GM23338 (cell line): Measurements from ENCODE around the gene TRAIP. TPM values are rescaled to one million over a fixed set of nuclear protein-coding genes. Genes with fewer than 3 reads are reported as not detected.

Experiments used
- ATAC-seq: fragments of 200-7000 bp; cut with Tn5 transposase; 3 replicates; pipeline ENCODE4 v1.9.1; 2020
- DNase-seq: peaks from one replicate; pipeline ENCODE4 v3.0.0-alpha.2; 2015; ENCODE audit warnings: low spot score
- H2AFZ ChIP-seq: fragments of 200-600 bp; sonication (generic); 2 replicates; pipeline ENCODE4 v1.8.0; 2016; ENCODE audit warnings: antibody characterized with exemption, mild to moderate bottlenecking, moderate library complexity
- H3F3A ChIP-seq: fragments of 200-600 bp; sonication (generic); replicated peaks from 2 replicates; pipeline ENCODE4 v1.8.0; 2017; ENCODE audit warnings: antibody characterized with exemption, mixed run types, low read depth
- H3K27ac ChIP-seq: fragments of 200-600 bp; sonication (generic); 2 replicates; pipeline ENCODE4 v1.6.1; 2016; ENCODE audit warnings: low read depth
- H3K27me3 ChIP-seq: fragments of 200-600 bp; sonication (generic); 2 replicates; pipeline ENCODE4 v1.8.0; 2016; ENCODE audit warnings: mild to moderate bottlenecking, mixed run types, moderate library complexity; ENCODE audit not compliant: insufficient read depth
- H3K36me3 ChIP-seq: fragments of 200-600 bp; sonication (generic); 2 replicates; pipeline ENCODE4 v1.8.0; 2016; ENCODE audit warnings: mild to moderate bottlenecking; ENCODE audit not compliant: insufficient read depth
- H3K4me1 ChIP-seq: fragments of 200-600 bp; sonication (generic); 2 replicates; pipeline ENCODE4 v1.8.0; 2016; ENCODE audit warnings: mild to moderate bottlenecking, moderate library complexity; ENCODE audit not compliant: insufficient read depth
- H3K4me2 ChIP-seq: fragments of 200-600 bp; sonication (generic); 2 replicates; pipeline ENCODE4 v1.7.1; 2017; ENCODE audit warnings: mixed run types
- H3K4me3 ChIP-seq: fragments of 200-600 bp; sonication (generic); 2 replicates; pipeline ENCODE4 v1.6.1; 2016; ENCODE audit warnings: mixed run types
- H3K79me2 ChIP-seq: fragments of 200-600 bp; sonication (generic); replicated peaks from 2 replicates; pipeline ENCODE4 v1.8.0; 2017; ENCODE audit warnings: mild to moderate bottlenecking; ENCODE audit not compliant: insufficient read depth
- H3K9me2 ChIP-seq: fragments of 200-600 bp; sonication (generic); 2 replicates; pipeline ENCODE4 v1.8.0; 2017; ENCODE audit not compliant: insufficient read depth
- H4K20me1 ChIP-seq: fragments of 200-600 bp; sonication (generic); replicated peaks from 2 replicates; pipeline ENCODE4 v1.8.0; 2017; ENCODE audit warnings: mild to moderate bottlenecking; ENCODE audit not compliant: insufficient read depth
- H3K27ac Mint-ChIP-seq: 2 replicates; pipeline ENCODE4 v1.8.0; 2020; ENCODE audit warnings: inconsistent platforms, mild to moderate bottlenecking, moderate library complexity, mixed read lengths
- H3K27me3 Mint-ChIP-seq: 3 replicates; pipeline ENCODE4 v1.8.0; 2022; ENCODE audit warnings: low read depth, mild to moderate bottlenecking, moderate library complexity, mixed read lengths, inconsistent platforms; ENCODE audit not compliant: insufficient read depth, poor library complexity
- H3K36me3 Mint-ChIP-seq: 3 replicates; pipeline ENCODE4 v1.8.0; 2021; ENCODE audit warnings: low read depth, mild to moderate bottlenecking, inconsistent platforms, moderate library complexity, mixed read lengths
- H3K4me1 Mint-ChIP-seq: 3 replicates; pipeline ENCODE4 v1.8.0; 2020; ENCODE audit warnings: mild to moderate bottlenecking, inconsistent platforms, mixed read lengths
- H3K4me3 Mint-ChIP-seq: 3 replicates; pipeline ENCODE4 v1.8.0; 2021; ENCODE audit warnings: moderate library complexity, mild to moderate bottlenecking, inconsistent platforms, mixed read lengths
- H3K9me3 Mint-ChIP-seq: 3 replicates; pipeline ENCODE4 v1.8.0; 2020; ENCODE audit warnings: moderate library complexity, mild to moderate bottlenecking, inconsistent platforms, mixed read lengths
- CTCF ChIP-seq, 2 experiments: fragments of 200-600 bp in 1 of 2; sonication (generic) in 1 of 2; conservative IDR thresholded peaks; 2 replicates each; pipeline versions ENCODE4 v1.5.1 to v1.6.1; 2016 to 2017; ENCODE audit warnings: antibody characterized with exemption in 2 of 2, low read depth in 2 of 2, mild to moderate bottlenecking in 2 of 2, moderate library complexity in 1 of 2
- JUNB ChIP-seq: IDR thresholded peaks from one replicate; pipeline ENCODE4 v1.6.1; 2016; ENCODE audit warnings: antibody characterized with exemption; ENCODE audit not compliant: unreplicated experiment
- POLR2AphosphoS5 ChIP-seq: IDR thresholded peaks from 2 replicates; pipeline ENCODE4 v1.6.1; 2016; ENCODE audit warnings: antibody characterized with exemption, low read depth
- REST ChIP-seq: IDR thresholded peaks from one replicate; pipeline ENCODE4 v1.6.1; 2018; ENCODE audit warnings: antibody characterized with exemption; ENCODE audit not compliant: unreplicated experiment
- ZNF462 ChIP-seq: fragments of 250-450 bp; sonication (Bioruptor Pico); IDR thresholded peaks from 2 replicates; pipeline ENCODE4 v1.5.0; 2020; ENCODE audit warnings: mild to moderate bottlenecking, moderate library complexity
- polyA plus RNA-seq: library from polyadenylated mRNA; unstranded; fragments of >200 nt; fragmentation: Nextera tagmentation; extraction: Ambion mirVana; gene quantifications from 2 replicates; pipeline ENCODE4 v1.2.1, GENCODE V29; 2016
- total RNA-seq: library from RNA; depleted of rRNA; stranded (reverse); fragments of >200 nt; shearing (Covaris generic); gene quantifications from 2 replicates; pipeline ENCODE4 v1.2.3, GENCODE V29; 2014

Gene TRAIP
- total and polyA plus RNA-seq, 2 experiments from 2014 or later, result 15.3 to 16.6 TPM

GRCh38 chr3:49840388-49840787, 16.0 kb downstream of the TRAIP start (continued):
- no peak for TF ChIP-seq REST

GRCh38 chr3:49839193-49839809, 17.1 kb downstream of the TRAIP start:
- Mint-ChIP-seq H3K4me3 (no peak overlapping the region; the same call in 2 of the 3 replicates), H3K27ac (no peak overlapping the region)

GRCh38 chr3:49831341-49831740, 25.0 kb downstream of the TRAIP start:
- H3K79me2 ChIP-seq, result no peaks in the 10 kb centered on the region
- H3K9me2 ChIP-seq, result no peaks in the 10 kb centered on the region
- no peak overlapping the region; the same call in 1 of the 2 replicates for H3K27ac Mint-ChIP-seq
- H3K27me3 ChIP-seq, result no peaks in the 10 kb centered on the region
- H3K9me3 Mint-ChIP-seq, result no peaks in the 10 kb centered on the region; the same call in 2 of the 3 replicates
- no peak for ATAC-seq
- H3F3A ChIP-seq, result no peaks in the 10 kb centered on the region
- no peak overlapping the region for H3K4me3 ChIP-seq
- no peaks in the 10 kb centered on the region for H3K36me3 ChIP-seq
- no peak overlapping the region for H3K4me2 ChIP-seq
- H2AFZ ChIP-seq, result no peak overlapping the region
- H3K36me3 Mint-ChIP-seq, result peaks cover 52% of the 10 kb centered on the region
- no peaks in the 10 kb centered on the region for H3K4me1 ChIP-seq
- H3K27me3 Mint-ChIP-seq, result peaks cover 2% of the 10 kb centered on the region
- H3K4me3 Mint-ChIP-seq, result no peak overlapping the region
- H3K27ac ChIP-seq, result no peak overlapping the region
- no peaks in the 10 kb centered on the region for H3K4me1 Mint-ChIP-seq
- no peak for DNase-seq
- H4K20me1 ChIP-seq, result no peaks in the 10 kb centered on the region; the same call in 1 of the 2 replicates
- TF ChIP-seq ZNF462 (CRISPR knock-in tag) (no peak), JUNB (no peak)

More at GRCh38 chr3:49839193-49839809, 17.1 kb downstream of the TRAIP start:
- H3K4me3 ChIP-seq, result no peak overlapping the region
- peak; percentile 89 for DNase-seq
- no peaks in the 10 kb centered on the region; the same call in 1 of the 2 replicates for H4K20me1 ChIP-seq
- no peaks in the 10 kb centered on the region for H3K4me1 ChIP-seq
- no peaks in the 10 kb centered on the region for H3K27me3 ChIP-seq
- Mint-ChIP-seq H3K4me1 (peaks cover 18% of the 10 kb centered on the region), H3K36me3 (peaks cover 66% of the 10 kb centered on the region), H3K9me3 (no peaks in the 10 kb centered on the region; the same call in 2 of the 3 replicates), H3K27me3 (peaks cover 7% of the 10 kb centered on the region)
- H3F3A ChIP-seq, result no peaks in the 10 kb centered on the region
- H3K27ac ChIP-seq, result no peak overlapping the region
- H2AFZ ChIP-seq, result no peak overlapping the region
- TF ChIP-seq POLR2AphosphoS5 (no peak), CTCF (conservative IDR thresholded peaks at IDR 0.05; ENCODE audit: low read depth in 2 of 2) (peak; percentile 95)
- no peak overlapping the region for H3K4me2 ChIP-seq
- H3K79me2 ChIP-seq, result no peaks in the 10 kb centered on the region
- 0 out of 2 replicates have a peak, but pooled peaks cover 8% of the 10 kb centered on the region for H3K36me3 ChIP-seq
- ATAC-seq, result peak; percentile 83
- no peaks in the 10 kb centered on the region for H3K9me2 ChIP-seq
